Measurements from ENCODE around the gene RPS21. TPM values are rescaled to one million over a fixed set of nuclear protein-coding genes. Genes with fewer than 3 reads are reported as not detected.

The RPS21 gene
- 347 and 816 TPM in 2 replicates for total RNA-seq

DNA sequence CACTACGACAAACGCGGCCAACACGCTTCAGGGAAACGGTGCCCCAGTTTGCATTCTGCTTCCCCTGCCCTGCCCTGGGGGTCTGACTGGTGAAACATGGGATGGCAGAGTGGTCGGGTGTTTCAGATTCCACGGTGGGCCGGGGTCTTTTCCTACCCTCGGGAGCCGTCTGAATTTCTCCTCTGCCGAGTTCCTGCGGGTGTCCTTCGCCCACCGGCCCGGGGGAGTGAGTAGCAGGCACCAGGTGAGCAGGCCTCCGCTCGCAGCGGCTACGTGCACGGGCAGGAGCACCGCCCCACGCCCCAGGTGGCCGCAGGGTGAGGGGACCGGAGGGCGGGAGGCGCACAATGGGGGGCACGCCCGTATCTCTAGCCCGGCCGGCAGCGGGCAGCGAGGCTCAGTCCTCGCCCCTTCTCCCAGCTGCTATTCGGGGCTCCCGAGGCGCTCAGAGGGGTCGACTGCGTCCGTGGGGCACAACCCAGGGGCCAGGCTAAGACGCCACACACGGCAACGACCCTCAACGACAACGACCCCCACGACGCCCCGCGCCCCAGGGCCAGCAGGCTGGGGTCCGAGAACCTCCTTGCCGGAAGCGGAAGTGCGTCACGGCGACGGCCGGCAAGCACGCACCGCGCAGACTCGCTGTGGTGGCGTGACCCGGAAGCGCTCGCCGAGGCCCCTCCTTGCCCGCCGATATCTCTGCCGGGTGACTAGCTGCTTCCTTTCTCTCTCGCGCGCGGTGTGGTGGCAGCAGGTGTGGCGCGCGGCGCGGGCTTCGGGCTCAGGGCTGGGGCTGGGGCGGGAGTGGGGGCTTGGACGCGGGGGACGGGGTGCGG is at the start of gene RPS21:
TSS of gene RPS21 (plus strand) at position 721 of the 836 bp plus-strand sequence. CDS start 236 bp downstream, outside the sequence.

DNA sequence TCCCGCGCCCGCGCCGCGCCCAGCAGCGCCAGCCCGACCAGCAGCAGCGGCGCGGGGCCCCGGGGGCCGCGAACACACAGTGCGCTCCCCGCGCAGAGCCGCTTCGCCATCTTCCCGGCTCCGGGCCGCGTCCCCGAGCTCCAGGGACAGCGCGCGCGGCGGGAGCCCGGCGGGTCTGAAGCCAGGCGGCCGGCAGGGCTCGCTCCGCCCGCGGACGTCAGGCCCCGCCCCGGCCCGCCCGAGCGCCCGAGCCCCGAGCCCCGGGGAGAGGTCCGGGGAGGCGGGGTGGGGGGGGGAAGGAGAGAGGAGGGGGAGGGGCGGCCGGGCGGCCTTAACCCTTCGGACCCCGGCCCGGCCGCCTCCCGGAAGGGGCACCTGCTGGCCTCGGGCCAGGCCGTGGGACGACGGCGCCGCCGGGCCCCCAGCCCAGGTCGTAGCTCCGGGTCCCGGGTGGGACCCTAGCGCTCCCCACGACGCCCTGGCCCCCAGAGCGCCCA is 19.7 kb upstream of the RPS21 start, which contains the start of gene LAMA5:
TSS of gene LAMA5 (minus strand) at position 177 of the 497 bp plus-strand sequence. CDS start at position 110, 67 bp downstream.

DNA sequence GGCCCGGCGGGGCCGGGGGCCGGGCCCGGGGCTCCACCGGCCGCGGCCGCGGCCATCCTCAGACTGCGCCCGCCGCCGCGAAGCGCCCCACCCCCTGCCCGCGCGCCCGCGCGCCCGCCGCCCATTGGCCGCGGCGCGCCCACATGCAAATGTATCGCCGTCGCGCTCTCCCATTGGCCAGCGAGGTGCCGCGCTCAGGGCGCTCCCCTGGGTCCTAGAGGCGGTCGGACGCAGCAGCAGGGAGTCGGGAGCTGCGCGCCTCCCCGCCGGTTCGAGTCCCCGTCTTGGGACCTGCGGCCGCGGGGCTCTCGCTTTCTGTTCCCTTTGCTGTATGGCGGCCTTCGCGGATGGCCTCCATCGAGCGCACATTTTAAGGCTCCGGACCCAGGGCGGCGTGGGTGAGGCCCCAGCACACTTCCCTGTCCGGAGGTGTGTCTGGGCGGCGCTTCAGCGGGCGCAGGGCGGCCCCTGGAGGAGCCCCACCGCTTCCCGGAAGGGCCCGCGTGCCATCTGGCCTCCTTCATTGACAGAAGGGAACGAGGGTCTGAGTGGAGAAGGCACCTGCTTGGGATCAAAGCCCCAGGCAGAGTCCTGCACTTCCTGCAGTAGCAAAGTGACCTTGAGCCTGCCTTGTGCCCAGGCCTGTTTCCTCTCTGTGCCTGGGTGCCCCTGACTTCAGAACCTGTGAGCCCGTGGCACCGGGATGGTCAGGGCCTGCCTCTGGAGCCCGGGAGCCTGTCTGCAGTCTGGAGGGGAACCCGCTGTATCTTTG is 20.5 kb downstream of the RPS21 start, which contains the start of gene CABLES2:
TSS of gene CABLES2 (minus strand) at position 65 of the 772 bp plus-strand sequence. CDS start at position 56, 9 bp downstream.

DNA sequence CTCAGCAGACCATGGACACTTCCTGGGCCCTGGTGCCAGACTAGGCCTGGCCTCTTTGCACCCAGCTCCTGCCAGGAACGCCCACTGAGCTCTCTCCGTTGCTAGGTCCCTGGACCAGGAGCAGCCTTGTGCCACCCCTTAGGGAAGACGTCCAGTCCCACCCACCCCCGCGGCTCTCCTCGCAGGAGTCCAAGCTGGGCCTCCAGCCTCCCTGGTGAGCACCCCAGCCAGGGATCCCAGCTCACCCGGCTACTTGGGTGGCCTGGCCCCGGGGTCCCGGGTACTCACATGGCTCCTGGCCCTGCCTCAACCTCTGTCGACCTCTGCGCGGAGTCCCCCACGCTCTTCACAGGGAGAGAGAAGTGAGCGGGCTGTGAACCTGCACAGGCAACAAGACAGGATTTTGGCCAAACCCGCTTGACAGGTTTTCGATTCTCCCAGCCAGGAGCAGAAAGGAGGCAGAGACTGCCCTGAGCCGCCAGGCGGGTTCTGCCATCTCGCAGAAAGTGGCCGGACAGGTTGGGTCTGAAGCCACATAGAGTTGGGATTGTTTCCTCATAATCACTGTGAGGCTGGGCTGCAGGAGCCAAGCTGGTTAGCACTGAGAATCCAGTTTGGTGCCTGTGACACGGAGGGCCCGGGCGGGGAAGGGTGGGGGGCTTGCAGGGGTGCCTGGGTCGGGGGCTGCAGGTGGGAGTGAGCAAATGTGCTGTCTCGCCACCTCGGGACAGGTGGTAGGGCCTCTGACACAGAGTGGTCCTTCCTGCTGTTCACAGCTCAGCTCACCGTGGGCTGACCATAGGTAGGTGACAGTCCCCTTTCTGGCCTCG is 40.5 kb downstream of the RPS21 start, which contains the start of gene RBBP8NL:
TSS of gene RBBP8NL (minus strand) at position 368 of the 830 bp plus-strand sequence. CDS start 7,892 bp downstream, outside the sequence.

Other genes starting within 250 kb of the RPS21 start
- gene PSMA7, start 243.7 kb upstream of the RPS21 start, total RNA-seq, result 283 and 322 TPM in 2 replicates
- gene SS18L1, start 243.3 kb upstream of the RPS21 start, total RNA-seq, result 12.1 and 14.3 TPM in 2 replicates
- gene MTG2, start 204.1 kb upstream of the RPS21 start, total RNA-seq, result 15.8 and 24.0 TPM in 2 replicates
- not detected in 2 replicates for gene HRH3, start 166.8 kb upstream of the RPS21 start, total RNA-seq
- gene OSBPL2, start 148.6 kb upstream of the RPS21 start, total RNA-seq, result 14.7 and 18.6 TPM in 2 replicates
- gene ADRM1, start 84.1 kb upstream of the RPS21 start, total RNA-seq, result 112 and 115 TPM in 2 replicates
- 33.1 and 88.8 TPM in 2 replicates for gene LAMA5, start 19.8 kb upstream of the RPS21 start, total RNA-seq
- 1.1 and 1.6 TPM in 2 replicates for gene CABLES2, start 20.2 kb downstream of the RPS21 start, total RNA-seq
- not detected in 2 replicates for gene RBBP8NL, start 40.4 kb downstream of the RPS21 start, total RNA-seq
- gene GATA5, start 88.9 kb downstream of the RPS21 start, total RNA-seq, result not detected in 2 replicates

Measured in subcutaneous preadipocyte (primary cell).